Activated CD8-positive, alpha-beta memory T cell treated with anti-CD3 and anti-CD28 coated beads, Interleukin-2, amount 50 U/mL, for 4 hours (primary cell): ENCODE results near the gene TNS1.
"Not testable (repeated sequence)": the region's sequence is repeated elsewhere in the genome, so short reads cannot be mapped to it uniquely, and the experiment has no call there.

Source experiments
- DNase-seq: peaks from one replicate; pipeline ENCODE4 v3.0.0-alpha.2; 2020

The TNS1 gene

DNA sequence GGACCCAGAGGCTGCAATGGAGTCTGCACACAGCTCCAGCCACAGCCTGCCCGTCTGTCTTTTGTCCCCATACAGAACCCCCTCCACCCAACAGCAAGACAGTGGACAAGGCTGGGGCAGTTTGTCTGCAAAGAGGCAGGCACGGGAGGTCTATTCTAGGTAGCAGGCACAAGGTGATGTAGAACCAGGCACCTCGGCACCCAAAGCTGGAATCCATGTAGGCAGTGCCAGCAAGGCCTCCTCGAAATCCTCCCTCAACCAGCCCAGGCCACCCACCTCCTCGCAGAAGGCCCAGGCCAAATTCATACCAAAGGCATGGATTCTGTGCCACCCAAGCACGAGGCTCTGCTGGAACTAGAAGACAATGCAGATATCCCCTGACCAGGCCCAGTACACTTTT is 179.2 kb downstream of the TNS1 start:
- no peak for DNase-seq

DNA sequence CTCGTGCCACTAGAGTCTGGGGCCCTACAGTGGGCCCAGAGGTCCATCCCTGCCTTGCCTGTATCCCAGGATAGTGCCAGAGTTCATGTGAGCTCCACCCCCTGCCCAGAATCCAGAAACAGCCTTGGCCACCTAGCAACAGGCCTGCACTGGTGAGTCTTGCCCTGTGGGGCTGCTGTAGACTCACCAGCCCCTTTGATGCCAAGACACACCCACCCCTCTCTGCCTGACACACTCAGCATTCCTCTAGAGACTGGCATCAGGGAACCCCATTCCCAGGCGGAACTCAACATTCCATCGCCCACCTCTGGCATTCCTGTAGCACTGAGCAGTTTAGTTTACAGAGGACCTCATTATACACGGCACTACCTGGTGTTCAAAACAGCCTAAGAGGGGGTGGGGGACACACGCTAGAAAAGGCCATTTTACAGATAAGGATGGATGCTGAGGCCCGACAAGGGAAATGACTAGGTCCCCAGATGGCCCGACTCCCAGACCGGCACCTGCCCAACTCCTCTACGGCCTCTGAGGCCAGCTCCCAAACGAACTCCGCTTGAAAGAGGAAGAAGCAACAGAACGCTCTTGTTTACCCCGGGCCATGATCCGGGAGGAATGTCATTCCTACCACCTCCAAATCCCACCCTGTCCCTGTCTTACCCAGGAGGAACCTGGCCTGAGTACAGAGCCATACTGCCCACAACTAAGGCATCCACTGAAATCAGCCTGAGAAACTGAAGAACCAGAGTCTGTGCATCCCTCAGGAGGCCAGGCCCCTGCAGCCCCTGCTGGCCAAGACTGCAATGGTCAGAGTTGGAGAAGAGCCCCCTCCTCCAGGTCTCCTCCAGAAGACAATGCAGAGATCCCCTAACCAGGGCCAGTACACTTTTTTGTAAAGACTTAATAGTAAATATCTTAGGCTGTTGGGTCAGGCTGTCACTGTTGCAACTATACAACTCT is 180.2 kb downstream of the TNS1 start:
- DNase-seq = no peak

DNA sequence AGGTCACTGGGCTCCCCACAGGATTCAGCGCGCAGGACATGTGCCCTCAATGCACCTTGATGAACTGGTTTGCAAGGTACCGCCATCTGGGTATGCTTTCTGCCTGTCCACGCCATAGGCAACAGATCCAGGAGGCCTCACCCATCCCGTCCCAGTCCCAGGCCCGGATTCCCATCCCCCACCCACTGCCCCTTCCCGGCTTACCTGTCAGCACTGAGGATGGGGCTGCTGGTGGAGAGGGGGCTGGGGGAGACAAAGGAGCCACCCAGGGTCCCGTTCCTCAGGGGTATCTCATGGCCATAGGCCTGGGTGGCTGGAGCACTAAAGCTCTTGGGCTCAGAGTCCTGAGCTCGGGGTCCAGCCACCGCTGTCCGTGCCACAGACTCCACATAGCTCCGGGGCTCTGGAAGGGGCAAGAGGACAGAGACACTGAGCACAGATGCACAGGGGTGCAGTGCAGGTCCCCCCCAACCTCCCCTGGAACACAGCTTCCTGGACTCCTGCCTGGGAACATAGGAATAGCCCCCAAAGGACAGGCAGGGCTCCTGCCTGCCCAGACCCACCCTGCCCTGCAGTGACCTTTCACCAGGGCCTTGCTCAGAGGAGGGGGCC is 181.2 kb downstream of the TNS1 start:
- DNase-seq = no peak

DNA sequence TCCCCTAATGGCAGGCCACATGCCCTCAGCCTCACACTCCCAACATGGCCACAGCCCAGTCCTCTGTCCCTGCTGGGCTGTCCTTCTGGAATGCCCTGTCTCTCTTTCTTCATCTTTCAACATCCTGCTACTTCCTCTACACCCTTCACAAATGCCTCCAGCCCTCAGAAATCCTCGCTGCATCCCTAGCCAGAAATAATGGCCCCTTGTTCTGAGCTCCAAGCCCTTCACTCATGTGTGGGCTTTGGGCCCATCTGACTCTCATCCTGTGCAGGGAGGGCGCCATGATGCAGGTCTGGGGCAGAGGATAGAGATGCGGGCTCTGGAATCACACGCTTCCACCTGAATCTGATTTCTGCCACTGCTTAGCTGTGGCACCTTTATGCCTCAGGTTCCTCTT is 181.9 kb downstream of the TNS1 start:
- DNase-seq = no peak

DNA sequence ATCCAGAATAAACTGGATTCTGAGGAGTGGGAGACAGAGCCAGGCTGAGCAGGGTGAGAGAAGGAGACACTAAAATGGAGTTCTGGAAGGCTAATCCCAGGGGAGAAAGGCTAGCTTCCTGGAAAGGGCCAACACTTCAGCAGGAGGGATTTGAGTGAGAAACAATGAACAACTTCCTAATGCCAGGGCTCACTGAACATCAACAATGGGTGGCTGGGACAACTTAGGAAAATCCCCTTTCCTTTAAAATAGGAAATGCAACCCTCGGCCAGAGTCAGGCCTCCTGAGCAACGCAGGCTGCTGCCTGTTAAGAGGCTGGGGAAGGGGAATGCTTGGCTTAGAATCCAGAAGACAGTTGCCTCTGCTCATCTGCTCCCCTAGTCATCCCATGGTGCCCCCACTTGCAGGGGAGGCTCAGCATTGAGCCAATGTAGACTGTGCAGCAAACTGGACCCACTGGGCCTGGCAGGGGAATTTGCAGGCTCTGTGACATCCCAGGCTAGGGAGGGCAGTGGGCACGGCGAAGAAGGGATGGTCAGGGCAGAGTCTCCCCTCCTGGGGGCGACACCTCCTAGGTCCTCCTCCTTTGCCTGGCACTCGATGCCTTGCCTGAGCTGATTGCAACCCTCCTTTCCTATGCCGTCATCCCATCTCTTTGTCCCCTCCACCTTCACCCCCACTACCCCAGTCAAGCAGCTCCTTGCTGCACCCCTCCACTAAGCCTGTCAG is 182.5 kb downstream of the TNS1 start:
- no peak for DNase-seq

DNA sequence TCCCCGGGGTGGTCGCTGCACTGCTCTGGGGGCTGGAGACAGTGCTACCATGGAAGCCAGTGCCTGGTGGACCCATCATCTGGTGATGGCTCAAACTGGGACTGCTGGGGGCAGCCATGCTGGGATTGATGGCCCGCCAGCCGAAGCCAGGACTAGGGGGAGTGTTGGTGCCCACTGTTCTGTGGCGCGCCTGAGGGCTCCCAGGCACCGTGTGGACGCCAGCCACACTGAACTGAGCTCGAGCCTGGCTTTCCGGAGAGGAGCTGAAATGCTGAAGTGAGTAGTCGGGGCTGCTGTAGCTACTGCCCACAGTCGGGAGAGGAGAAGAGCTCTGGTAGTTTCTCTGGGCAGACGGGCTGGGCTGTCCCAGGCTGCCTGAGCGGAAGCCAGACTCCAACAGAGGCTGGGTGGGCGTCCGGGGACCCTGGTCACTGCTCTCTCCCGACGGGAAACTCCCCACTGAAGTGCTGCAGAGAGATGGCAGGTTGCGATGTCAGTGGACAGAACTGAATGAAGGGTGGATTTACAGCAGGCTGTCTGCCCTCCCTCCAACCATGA is 184.4 kb downstream of the TNS1 start:
- no peak for DNase-seq

DNA sequence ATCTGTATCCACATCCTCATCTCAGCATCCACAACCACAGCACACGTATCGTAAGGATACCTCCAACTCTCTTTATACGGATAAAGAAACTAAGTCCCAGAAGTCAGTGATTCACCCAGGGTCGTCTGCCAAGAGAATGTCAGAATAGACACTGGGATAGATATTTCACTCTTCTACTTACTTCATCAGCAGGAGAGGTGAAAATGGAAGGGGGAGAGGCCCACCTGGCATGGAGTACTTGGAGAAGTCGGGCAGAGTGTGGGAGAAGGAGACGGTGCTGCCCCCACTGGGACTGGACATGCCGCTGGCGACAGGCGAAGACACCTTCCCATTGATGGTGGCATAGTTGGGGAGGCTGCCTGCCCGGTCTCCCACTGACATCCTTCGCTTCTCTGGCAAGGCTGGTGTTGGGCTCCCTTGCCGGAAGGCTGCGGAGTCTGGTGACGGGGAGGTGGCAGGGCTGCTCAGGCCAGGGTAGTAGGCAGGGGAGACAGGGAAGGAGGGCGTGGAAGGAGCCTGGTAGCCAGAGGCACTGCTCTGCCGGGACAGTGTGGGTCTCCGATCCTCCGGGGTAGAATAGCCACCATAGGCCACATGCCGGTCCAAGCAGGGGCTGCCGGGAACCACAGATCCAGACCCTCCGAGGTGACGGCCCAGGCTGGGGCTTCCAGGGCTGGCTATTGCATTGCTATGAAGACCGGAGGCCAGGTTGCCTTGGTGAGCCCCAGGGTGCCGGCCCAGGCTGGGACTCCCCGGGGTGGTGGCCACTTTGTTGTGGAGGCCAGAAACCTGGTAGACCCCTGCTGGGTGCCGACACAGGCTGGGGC is 185.1 kb downstream of the TNS1 start:
- no peak for DNase-seq

DNA sequence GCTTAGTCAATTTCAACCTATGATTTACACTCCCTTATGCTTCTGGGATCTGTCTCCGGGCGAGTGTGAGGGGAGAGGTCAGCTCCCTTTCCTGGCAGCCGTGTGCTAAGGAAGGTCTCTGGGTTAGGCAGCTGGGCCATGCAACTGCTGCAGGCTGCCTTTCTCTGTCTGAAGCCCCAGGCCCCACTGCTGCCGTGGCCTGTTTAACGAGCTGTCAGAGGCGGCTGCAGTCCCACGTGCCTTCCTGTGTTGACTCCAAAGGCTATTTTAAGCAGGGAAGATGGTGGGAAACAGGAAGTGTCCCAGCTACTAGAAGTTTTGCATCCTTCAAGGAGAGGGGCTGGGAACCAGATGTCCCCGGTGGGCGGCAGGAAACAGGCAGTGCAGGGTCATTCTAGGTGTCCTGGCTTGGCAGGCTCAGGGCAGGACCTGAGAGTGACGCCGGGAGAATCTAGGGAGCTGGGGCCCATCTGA is 186.4 kb downstream of the TNS1 start:
- no peak for DNase-seq

DNA sequence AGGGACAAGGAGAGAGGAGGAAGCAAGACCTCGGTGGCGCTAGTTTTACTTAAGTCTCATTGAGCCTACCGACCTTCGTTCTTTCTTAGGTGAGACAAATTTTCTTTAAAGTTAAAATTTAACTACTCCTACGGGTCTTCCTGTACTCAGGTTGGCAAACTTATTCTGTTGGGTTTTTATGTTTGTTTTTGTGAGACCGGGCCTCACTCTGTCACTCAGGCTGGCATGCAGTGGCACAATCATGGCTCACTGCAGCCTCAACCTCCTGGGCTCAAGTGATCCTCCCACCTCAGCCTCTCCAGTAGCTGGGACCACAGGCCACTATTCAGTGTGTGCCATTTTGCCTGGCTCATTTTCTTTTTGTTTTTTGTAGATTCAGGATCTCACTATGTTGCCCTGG is 189.0 kb downstream of the TNS1 start:
- no peak for DNase-seq

DNA sequence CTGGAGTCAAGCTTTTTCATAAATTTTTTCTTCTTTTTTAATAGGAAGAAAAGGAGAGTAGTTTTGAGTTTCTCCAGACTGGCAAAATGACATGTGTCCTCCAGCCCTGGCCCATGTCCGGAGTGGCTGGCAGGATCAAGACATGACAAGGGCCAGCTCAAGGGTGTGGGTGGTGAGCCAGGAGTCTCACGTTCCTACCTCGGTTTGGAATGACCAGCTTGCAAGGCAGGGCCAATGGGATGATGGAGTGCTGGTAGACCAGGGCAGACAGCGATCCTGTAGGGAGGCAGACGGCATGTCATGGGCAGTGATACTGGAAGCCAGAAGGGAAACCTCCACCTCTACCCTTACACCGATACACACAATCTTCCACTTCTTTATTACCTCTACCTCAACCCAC is 190.6 kb downstream of the TNS1 start:
- DNase-seq = no peak

DNA sequence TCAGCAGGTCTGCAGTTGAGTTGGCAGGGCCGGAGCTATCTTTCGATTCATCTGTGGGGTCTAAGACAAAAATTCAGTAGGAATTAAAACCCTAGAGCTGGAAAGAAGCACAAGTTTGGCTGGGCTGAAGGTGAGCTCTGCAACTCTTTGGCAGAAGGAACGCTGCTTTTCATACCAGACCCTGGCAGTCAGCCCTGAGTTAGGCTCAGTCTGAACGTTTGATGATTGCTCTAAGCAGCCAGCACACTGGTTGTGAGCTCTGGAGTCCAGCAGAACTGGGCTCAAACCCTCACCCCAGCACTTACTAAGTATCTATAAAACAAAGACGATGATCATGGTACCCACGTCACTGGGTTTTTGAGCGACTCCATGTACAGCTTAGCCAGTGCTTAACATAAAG is 192.5 kb downstream of the TNS1 start:
- no peak for DNase-seq

DNA sequence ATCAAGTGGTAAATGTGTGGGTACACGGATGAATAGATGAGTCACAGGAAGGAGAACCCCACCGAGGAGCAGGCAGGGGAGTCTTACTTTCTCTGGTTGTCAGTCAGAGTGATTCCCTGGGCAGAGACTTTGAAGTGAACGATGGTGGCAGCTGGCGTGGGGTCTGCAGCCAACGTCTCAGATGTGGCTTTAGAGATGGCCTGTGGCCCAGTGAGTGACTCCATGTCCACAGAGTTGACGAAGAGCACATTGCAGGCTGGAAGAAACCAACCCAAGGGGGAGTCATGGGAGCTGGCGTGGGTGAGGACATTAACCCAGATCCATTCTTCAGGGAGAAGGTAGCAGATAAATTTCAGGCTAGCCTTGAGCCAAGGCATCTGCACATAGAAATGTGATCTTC is 193.1 kb downstream of the TNS1 start:
- no peak for DNase-seq

DNA sequence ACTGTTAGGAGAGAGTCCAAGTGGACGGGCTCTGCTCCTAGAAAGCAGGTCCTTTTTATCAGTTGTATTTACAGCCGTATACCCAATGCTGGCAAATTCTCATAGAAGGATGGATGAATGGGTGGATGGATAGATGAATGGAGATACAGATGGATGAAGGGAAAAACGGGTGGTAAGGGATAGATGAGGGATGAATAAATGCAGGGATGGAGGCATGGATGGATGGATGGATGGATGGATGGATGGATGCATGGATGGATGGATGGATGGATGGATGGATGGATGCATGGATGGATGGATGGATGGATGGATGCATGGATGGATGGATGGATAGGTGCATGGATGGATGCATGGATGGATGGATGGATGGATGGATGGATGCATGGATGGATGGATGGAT is 193.8 kb downstream of the TNS1 start:
- DNase-seq = not testable (repeated sequence)

DNA sequence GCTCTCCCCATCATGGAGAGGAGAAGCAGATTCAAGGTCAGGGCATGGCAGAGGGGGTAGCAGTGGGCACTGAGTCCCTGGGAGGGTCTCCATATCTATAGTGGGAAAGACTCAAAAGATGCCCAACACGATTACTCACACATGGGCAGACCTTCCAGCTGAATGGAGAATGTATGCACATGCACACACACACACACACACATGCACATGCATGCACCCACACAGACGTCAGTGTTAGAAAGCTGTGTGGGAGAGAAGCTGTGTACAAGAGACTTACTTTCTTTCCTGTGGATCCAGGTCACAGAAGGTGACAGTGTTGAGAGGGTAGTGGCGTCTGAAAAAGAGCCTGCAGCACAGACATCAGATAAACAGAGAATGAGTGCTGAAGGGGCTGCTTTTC is 194.5 kb downstream of the TNS1 start:
- DNase-seq = no peak

DNA sequence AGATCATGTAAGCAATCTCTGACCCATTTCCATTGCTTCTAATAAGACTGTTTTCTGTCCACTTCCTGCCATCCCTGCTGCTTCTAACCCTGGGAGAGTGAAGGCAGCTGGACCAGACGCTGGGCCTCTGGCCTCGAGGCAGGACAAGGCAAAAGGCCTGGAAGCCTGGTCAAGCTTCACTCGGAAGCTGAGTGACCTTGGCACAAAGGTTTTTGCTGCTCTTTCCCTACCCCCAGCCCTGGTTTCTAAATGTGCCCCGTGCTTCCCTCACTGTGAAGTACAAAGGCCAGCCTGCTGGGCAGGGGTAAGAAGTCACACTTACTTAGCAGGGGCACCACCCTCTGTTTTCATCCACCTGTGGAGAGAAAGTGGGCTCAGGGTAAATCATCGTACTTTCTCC is 195.0 kb downstream of the TNS1 start:
- no peak for DNase-seq

DNA sequence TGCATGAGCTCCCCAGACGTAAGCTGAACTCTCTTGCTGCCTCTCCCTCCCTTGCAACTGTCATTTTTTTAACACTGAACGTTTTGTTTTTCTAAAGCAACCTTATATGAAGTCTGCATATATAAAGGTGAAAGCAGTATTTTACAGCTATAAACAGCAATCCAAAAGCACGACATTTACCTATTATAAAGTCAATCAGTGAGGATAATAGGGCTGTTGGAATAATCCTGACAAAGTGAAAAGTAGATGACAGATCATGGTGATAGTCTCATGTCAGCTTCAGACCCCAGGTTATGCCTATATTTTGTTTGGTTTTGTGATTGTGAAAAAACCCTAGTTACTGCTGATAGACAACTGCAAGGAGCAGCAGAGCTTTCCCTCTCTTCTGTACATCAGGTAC is 195.8 kb downstream of the TNS1 start:
- DNase-seq = no peak

DNA sequence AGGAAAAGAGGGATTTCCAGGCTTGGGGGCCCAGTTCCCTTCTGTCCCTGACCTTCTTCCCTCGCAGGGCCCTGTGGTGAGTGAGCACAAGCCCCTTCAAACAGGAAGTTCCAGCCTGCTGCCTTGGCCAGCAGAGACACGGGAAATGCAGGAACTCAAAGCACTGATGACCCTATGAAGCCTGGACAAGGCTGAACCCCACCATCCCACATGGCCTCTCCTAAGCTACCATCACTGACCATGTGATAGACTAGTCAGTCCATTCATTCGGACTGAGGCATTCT is 196.4 kb downstream of the TNS1 start:
- no peak for DNase-seq

DNA sequence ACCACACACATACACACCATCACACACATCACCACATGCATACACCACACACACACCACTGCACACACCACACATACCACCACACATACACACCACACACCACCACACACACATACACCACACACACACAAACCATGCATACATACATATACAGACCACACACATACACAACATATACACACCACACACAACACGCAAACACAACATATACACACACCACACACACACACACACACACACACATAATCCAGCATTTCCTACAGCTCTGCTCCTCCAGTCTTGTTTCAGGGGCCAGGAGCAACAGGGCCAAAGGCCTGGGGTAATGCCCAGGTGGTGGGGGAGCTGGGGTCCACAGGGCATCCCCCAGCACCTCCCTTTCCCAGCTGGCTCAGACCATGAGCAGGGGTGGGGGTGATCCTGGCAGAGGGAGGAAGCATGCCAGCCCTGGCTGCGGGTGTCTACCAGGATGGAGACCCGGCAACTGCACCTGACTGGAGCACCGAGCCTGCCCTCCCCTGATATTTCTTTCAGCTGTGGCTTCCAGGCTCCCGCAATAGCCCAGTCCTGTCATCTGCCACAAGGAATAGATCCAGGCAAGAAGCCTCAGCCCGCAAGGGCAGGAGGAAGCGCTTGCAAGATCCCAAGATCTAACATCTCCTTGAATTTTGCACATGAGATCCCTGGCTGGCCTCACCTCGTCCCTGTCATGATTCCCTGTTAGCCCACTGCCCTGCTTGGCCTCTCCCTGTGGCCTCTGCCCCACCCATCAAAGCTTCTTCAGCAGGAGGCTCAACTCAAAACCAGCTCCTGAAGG is 196.9 kb downstream of the TNS1 start:
- DNase-seq = no peak

DNA sequence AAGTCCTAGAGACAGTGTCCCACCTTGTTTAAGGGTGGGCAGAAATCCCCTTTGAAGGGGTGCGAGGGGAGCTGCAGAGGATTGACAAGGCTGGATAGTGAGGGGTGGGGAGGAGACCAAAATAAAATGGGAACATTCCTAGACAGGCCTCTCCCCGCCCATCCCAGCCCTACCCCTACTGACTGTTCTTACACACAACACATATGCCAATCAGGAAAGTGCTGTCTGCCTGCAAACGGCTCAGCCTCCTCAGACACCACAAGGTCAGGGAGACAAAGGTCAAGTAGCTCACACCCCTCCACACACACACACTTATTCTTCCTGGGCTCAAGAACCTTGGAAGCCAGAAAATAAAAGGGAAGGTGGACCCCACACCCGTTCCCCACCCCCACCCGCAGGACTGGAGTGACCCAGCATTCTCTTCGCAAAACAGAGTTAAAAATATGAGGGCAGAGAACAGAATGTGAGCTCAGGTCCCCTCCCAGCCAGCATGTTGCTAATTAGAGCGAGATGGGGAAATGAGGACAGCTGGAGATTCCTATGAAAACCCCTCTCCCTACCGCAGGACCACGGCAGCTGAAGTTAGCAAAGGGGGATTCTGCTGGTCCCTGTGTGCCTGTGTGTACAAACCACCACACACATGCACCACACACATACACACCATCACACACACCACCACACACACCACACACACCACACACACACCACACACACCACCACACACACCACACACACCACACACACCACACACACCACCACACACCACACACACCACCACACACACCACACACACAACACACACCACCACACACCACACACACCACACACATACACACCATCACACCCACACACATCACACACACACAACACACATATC is 197.8 kb downstream of the TNS1 start:
- no peak for DNase-seq

DNA sequence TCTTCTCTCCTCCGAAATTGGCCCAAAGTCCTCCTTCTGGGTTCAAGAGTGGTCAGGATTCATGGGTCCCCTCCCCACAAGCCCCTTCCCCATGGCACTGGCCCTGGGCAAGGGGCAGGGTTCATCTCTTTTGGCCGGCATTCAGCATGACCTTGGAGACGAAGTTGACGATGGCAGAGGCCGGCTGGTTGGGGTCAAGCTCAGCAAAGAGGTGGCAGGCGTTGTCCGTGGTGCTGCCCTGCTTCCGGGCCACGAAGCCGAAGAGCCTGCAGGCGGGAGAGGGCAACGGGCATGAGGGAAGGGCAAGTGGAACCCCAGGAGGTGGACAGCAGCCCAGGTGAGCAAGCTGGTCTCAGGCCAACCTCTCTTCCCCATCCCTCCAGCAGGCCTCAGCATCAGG is 198.5 kb downstream of the TNS1 start:
- DNase-seq = no peak

DNA sequence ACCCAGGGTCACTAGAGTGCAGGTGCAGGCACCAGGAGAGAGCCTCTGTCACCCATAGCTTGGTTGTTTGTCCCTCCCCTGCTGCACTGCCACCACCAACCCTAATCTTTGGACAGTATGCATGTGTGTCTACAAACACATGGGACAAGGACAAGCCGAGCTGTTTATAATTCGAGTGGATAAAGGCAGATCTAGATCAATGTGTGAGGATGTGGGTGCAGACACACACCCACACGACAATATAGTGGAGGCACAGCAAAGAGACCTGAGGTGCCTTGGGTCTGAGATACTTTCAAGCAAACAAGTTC is 199.2 kb downstream of the TNS1 start:
- no peak for DNase-seq
